HG03565 (cell line): ENCODE measurements around the gene SPAG7.

Experiments
- ATAC-seq: cut with Tn5 transposase; IDR thresholded peaks from one replicate; pipeline ENCODE4 v1.9.1; 2021; ENCODE audit warnings: mild to moderate bottlenecking, moderate library complexity; ENCODE audit not compliant: unreplicated experiment

The SPAG7 gene

GRCh38 chr17:4978726-4979125 is 11.1 kb upstream of the SPAG7 start:
- ATAC-seq: no peak

GRCh38 chr17:4974115-4974670 is 6.6 kb upstream of the SPAG7 start:
- no peak for ATAC-seq

- no peak for ATAC-seq
Observed at GRCh38 chr17:4973256-4974114, 5.9 kb upstream of the SPAG7 start.

GRCh38 chr17:4972752-4973151 is 5.1 kb upstream of the SPAG7 start:
- ATAC-seq: no peak

- ATAC-seq: no peak
Observed at GRCh38 chr17:4972322-4972721, 4.7 kb upstream of the SPAG7 start.

GRCh38 chr17:4971826-4972225 is 4.2 kb upstream of the SPAG7 start:
- no peak for ATAC-seq

GRCh38 chr17:4970273-4970672 is 2.7 kb upstream of the SPAG7 start:
- ATAC-seq: no peak

GRCh38 chr17:4969551-4970173 is 2.0 kb upstream of the SPAG7 start:
- ATAC-seq: no peak

GRCh38 chr17:4969047-4969550 is 1.5 kb upstream of the SPAG7 start:
- no peak for ATAC-seq

GRCh38 chr17:4968486-4969046 is 949 bp upstream of the SPAG7 start:
- ATAC-seq: no peak

- ATAC-seq: peak; percentile 69
Observed at GRCh38 chr17:4966844-4967538, 626 bp downstream of the SPAG7 start.

- ATAC-seq: no peak
Observed at GRCh38 chr17:4965311-4965986, 2.2 kb downstream of the SPAG7 start.

GRCh38 chr17:4960279-4960922 is 7.2 kb downstream of the SPAG7 start:
- ATAC-seq: no peak

- no peak for ATAC-seq
Observed at GRCh38 chr17:4959261-4959965, 8.2 kb downstream of the SPAG7 start.

- ATAC-seq: no peak
Observed at GRCh38 chr17:4958102-4958501, 9.5 kb downstream of the SPAG7 start.

- no peak for ATAC-seq
Observed at GRCh38 chr17:4956493-4957061, 11.0 kb downstream of the SPAG7 start.

- no peak for ATAC-seq
Observed at GRCh38 chr17:4955091-4955490, 12.5 kb downstream of the SPAG7 start.

- ATAC-seq: no peak
Observed at GRCh38 chr17:4953451-4953961, 14.1 kb downstream of the SPAG7 start.

GRCh38 chr17:4951486-4951885 is 16.1 kb downstream of the SPAG7 start:
- no peak for ATAC-seq
